Head of caudate nucleus (tissue), 42 donors: Measurements from ENCODE around the gene TMEM132D.
A peak's percentile ranks its signal among the peaks of the same experiment; 100 is the strongest.

Experiments
- DNase-seq, 42 donors: peaks; one replicate each; pipeline versions ENCODE4 v3.0.0 to v3.0.0-alpha.2; 2020 to 2021; ENCODE audit warnings: mixed read lengths in 7 of 42
- intact Hi-C: fragments of 100-400 bp; cut with DNase I; formaldehyde crosslinking; loops from one replicate; pipeline ENCODE4 v1.15.0; 2022

TMEM132D gene

DNA sequence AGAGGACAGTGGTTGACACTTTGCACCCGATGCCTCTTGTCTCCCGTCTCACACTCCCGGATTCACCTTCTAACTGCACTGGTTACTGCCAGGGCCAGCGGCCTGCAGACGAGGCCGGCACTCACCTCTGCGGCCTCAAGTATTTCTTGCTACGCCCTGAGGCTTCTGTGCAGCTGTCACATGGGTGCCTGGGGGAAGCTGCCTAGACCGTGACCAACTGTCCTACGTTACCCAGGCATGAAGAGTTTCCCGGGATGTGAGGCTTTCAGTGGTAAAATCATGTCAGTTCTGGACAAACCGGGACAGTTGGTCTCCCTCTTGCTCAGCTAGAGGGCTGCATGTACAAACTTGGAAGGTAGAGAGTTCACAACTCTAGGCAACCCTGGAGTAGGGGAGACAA is 776.1 kb downstream of the TMEM132D start:
- intact Hi-C loops, result no loop called here
- no peak for DNase-seq

DNA sequence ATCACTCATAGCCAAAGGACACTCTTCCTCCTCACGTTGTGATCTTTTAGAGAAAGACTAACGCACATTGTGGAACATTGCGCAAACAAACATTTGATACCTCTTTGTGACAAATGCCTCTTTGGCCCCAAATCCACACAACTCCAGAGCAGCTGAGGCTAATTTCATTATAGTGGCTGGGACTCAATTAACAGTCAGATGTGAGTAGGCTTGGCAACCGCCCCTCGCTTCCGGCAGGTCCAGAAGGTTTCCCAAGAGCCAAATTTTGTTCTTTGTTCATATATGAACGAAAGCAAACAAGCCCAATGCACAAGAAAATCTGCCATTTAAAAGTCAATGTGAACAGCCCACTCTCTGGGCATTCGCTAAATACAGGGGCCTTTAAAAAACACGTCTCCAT is 776.6 kb downstream of the TMEM132D start:
- DNase-seq, result no peak
- intact Hi-C loops, result no loop called here

DNA sequence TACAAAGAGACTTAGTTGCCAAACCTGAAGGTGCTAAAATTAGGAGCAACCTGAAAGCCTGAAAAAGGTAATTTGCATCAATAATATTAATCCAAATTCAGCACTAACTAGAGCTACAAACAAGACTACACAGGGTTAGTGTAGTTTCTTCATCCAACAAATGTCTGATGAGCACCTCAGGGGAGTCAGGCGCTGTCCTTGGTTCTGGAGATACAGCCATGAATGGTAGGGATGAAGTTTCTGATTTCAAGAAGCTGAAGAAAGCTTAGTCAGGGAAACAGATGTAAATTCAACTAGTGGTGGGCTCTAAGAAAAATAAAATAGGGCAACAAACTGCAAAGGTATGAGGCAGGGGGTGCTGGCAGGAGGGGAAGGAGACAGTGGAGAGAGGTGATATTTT is 784.3 kb downstream of the TMEM132D start:
- intact Hi-C loops, result no loop called here

DNA sequence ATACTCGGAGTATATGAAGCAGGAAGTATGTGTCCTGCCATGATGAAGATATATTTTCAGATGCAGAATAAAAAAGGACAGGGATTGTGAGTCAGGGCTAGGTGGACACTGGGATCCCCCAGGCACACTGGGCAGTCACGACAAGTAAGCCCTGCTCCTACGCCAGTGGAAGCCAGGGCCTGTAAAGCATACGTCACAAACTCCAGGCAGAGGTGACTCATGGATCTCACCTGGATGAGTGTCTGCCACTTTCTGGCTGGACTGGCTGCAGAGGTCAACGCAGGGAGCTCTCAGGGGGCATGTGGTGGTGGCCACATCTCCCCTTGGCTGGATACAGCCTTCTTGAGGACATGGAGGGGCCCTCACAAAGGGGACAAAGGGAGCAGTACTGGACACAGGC is 788.3 kb downstream of the TMEM132D start:
- intact Hi-C loops, result no loop called here
- DNase-seq, result no peak

More for the DNA sequence above, 784.3 kb downstream of the TMEM132D start:
- DNase-seq, result no peak

DNA sequence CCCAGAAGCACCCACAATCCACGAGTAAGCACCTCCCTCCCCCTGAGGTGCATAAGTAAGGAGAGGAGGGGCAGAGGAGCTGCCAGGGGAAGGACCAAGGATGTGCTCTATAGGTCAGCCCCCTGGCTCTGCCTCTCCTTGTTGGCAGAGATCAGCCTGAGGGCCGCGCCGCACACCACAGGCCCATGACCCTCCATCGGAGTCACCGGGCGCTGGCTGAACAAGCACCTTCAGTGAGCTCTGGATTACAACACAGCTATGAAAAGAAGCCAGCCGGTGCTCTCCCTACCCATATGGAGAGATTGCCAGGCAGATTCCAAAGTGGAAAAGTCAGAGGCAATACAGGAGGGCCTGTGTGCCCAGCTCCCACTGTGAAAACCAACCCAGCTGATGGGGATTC is 793.2 kb downstream of the TMEM132D start:
- intact Hi-C loops, result no loop called here
- no peak for DNase-seq

DNA sequence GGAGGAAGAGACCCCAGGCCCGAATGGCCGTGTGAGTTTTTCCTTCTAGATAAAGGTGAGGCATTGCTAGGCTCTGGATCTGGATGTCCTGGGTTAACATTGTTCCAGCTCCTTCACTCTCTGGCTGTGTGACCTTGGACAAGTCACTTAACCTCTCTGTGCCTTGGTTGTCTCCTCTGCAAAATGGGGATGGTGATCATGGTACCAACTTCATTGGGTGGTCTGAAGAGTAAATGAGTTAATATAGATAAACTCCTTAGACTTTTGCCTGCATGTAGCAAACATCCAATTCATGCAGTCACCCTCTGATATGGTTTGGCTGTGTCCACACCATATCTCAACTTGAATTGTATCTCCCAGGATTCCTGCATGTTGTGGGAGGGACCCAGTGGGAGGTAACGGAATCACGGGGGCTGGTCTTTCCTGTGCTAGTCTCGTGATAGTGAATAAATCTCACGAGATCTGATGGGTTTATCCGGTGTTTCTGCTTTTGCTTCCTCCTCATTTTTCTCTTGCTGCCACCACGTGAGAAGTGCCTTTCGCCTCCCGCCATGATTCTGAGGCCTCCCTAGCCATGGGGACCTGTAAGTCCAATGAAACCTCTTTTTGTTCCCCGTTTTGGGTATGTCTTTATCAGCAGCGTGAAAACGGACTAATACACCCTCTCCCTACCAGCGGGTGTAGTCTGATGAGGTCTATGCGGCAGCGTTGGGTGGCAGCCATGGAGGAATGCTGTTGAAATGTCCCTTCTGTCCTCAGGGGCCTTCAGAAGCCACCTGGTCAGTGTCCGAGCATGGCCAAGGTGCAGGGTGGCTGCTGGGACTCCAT is 794.4 kb downstream of the TMEM132D start:
- DNase-seq, result no peak
- intact Hi-C loops, result no loop called here

DNA sequence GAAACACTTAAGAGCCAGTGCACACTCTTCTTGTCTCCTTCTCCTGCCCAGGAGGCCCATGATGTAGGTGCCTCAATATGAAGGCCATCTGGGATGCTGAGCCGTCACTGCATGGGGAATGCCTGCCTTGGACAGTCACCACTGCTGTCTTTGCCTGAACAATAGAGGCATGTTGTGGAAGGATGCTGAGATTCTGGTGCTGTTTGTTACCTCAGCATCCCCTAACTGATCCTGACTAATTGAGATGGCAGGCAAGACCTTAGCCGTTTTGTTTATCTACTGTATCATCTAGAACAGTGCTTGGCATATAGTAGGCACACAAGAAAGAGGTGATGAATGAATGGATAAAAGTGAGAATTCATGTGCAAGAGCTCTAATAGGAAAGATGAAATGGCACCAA is 797.1 kb downstream of the TMEM132D start:
- intact Hi-C loops, result no loop called here
- DNase-seq, result no peak

DNA sequence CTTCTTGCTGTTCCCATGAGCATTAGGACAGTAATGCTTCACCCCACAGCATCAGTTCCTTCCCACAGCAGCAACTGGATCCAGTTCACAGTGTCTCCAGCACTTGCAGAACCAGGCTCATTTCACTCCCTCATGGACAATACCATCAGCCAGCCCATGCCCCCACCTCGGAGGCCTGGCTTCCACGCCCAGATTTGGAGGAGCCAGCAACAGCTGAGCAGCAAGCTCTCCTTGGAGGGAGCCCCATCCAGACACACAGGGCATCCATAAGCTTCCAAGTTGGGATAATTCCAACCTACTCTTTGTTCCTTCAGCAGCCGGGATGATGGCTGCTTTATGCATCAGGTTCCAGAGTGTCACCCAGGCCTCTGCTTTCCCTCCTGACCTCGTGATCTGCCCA is 800.6 kb downstream of the TMEM132D start:
- intact Hi-C loops, result no loop called here
- no peak for DNase-seq

DNA sequence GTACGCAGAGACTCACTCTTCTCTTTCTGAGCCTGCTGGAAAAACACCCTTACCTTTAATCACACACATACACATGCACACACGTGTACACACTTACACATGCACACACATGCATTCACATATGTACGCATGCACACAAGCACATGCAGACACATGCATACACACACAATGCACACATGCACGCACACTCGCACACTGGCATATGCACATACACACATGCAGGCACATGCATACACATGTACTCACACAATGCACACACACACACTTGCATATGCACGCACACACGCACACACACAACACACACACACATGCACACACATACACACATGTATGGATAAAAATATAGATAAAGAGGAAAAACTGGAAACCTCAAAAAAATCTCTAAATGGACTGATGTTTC is 801.6 kb downstream of the TMEM132D start:
- no peak for DNase-seq
- intact Hi-C loops, result no loop called here

DNA sequence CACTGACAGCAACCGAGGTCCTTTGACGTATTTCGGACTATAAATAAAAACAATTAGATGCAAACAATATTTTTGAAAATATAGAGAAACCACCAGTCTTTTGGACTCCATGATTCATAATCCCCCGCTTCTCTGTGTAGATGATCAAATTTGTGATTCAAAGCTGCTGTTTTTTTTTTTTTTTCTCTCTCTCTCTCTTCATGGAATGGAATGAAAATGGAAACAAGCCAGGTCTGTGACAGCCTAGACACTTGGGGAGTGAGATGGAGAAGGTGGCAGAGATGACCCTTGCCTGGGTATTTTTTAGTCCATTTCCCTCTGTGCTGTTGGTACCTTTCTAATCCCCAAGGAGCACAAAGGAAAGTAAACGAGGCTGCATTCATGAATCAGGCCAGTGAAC is 802.0 kb downstream of the TMEM132D start:
- DNase-seq, result peak in 1 of 42 donors; percentile 3
- intact Hi-C loops, result no loop called here

DNA sequence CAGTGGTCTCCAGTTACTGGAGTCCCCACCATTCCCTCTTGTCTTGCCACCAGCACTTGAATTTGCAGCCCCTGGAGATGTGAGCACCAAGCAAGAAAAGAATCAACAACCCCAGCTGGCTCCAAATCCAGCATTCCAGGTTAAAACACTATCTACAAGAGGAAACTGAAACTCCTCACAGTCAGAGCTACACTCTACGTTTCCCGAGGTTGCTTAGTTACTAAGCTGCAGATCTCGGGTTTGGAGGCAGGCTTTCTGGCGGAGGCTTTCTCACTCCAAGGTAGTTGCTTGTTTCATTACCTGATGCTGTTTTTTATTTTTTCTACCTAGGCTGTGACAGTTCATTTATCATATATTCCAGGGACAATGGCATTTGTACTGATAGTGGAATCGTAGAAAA is 802.4 kb downstream of the TMEM132D start:
- intact Hi-C loops, result no loop called here

DNA sequence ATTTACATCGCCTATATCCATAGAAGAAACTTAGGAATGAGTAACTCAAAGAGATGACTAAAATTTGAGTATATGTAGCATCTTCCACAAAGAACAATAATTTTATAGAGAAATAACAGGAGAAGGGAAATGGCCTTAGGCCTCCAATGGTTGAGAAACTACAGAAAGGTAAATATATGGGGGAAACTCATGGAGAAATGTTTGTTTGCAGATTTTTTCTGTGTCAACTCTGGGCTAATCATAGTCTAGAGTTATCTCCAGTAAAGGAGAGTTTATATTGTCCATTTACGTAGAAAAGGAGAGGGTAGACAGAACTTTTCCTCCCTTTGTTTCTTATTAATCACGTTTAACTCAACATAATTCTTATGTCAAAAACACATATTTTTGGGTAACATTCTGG is 806.4 kb downstream of the TMEM132D start:
- intact Hi-C loops, result no loop called here
- DNase-seq, result no peak

More for the DNA sequence above, 802.4 kb downstream of the TMEM132D start:
- DNase-seq, result peak in 30 of 42 donors; percentile 1 to 82 (median 45)

DNA sequence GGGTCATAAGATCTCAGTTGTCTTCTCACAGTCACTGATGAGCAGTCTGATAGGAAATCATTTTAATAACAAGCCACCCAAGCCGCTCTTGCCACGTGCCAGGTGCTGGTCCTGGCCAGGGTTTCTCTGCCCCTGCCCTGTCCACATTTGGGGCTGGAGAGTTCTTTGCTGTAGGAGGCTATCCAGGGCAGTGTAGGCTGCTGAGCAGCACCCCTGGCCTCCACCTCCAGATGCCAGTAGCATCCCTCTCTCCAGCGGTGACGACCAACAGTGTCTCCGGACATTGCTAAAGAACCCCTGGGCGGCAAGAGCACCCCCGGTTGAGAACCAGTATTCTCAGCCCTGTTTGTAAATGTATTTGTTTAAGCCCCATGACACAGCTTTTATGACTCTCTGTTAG is 806.9 kb downstream of the TMEM132D start:
- DNase-seq, result no peak
- intact Hi-C loops, result no loop called here

DNA sequence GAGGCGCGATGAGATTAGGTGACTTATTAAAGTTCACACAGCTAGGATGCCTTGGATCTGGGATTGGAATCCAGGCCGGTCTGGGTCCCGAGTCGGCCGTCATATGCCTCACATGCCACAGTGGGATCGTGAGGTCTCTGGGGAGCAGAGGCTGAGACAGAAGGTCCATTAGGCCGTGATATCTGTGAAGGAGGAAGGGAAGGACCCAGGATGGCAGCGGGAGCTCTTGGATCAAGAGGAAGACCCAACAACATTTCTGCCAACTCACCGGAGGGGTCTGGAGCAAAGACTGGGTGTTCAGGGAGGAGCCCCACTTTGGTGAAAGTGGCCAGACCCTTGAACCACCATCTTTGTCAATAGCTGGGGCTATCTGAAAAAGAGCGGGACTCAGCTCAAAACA is 807.6 kb downstream of the TMEM132D start:
- DNase-seq, result no peak
- intact Hi-C loops, result no loop called here

DNA sequence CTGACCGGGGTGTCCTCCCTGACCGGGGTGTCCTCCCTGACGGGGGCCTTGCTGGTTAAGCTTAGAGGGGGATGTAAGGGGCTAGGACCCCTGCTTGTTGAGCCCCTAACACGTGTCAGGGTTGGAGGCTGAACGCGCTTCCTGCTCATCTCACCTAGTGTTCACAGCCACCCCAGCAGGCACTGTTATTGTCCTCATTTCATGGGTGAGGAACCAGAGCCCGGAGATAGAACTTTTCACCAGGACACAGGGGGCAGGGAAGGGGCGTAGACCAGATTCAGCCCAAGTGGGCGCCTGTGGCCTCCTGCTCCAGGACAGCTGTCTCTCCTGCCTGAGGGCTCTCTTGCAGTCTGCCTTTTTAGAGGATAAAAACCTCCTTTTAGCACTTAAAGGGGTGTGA is 814.2 kb downstream of the TMEM132D start:
- peak in 1 of 42 donors; percentile 17 for DNase-seq
- intact Hi-C loops, result no loop called here

DNA sequence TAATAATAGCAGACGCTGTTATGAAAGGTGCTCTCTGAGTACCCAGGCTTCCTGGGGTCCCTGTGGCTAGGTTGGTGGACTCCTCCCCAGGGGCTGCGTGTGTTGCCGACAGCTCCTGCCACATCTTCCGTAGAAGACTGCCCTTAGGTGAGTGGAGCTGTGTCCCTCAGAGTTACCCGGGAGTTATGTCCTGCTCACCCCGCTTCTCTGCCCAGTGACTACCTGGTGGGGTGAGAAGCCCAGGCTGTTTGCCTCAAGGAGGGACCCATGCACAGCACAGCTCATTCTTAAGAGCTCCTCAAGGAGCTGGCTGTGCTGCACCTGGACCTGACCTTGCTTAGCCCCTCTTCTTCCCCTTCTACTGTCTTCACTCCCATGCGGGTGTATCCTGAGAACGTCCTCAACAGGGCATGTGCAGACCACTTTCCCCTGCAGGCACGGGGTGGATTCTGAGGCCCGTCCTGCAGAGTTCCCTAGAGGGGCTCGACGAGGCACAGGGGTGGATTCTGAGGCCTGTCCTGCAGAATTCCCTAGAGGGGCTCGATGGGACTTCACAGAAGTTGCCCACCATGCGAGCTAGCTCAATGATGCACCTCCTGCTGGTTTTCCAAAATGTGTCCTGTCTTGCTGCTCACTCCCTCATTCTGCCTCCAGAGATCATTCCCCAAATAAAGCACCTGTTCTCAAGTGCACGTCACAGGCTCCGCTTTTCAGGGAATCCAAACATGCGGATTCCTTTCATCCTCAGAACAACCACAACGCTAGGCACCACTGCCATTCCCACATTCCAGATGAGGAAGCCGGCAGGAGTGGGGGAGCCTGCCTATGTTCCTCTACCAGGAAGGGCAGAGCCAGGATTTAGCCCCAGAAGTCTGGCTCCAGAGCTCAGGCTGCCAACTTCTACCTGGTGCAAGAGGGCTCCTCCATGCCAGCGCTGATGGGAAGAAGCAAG is 818.7 kb downstream of the TMEM132D start:
- peak in 1 of 42 donors; percentile 33 for DNase-seq
- intact Hi-C loops, result no loop called here

DNA sequence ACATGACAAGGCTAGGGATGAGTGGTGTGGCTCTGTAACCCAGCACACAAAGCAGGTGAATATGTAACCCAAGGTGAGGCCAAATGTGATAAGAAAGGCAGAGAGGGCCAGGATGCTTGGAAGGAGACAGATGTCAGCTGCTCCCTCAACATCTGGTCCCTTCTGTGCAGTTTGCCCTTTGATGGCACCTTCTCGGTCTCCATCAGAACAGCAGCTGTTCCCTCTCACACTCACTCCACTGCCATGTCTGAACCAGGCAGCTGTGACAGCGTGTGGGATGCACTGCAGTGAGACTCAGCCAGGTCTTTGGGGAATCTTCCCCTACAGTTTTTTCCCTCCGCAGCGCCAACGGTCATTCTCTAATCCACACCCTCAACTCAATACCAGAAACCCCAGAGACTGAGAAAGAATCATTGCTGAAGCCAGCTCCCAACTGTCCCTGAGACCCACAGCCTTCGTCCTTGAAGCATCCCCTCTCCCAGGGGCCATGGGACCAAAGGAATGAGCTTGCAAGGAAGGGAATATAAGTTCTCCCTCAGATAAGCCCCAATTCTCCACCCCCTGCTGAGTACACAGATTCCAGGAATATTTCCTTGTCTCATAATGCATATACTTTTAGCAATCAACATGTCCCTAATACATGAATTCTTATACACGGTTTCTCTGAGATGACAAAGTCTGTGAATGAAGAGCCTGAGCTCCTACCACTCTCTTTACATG is 820.5 kb downstream of the TMEM132D start:
- intact Hi-C loops, result no loop called here
- DNase-seq, result peak in 1 of 42 donors; percentile 32

DNA sequence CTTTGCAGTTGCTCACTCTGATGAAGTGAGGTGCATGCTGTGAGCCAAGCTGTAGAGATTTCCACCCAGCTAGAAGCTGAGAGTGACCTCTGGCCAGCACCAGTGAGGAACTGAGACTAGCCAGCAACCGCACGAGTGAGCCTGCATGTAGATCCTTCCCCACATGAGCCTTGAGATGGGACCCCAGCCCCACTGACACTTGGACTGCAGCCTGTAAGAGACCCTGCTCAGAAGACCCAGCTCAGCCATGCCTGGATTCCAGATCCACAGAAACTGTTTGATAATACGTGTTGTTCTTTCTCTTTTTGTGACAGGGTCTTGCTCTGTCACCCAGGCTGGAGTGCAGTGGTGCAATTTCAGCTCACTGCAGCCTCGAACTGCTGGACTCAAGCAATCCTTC is 821.4 kb downstream of the TMEM132D start:
- intact Hi-C loops, result no loop called here
- DNase-seq, result peak in 1 of 42 donors; percentile 25

DNA sequence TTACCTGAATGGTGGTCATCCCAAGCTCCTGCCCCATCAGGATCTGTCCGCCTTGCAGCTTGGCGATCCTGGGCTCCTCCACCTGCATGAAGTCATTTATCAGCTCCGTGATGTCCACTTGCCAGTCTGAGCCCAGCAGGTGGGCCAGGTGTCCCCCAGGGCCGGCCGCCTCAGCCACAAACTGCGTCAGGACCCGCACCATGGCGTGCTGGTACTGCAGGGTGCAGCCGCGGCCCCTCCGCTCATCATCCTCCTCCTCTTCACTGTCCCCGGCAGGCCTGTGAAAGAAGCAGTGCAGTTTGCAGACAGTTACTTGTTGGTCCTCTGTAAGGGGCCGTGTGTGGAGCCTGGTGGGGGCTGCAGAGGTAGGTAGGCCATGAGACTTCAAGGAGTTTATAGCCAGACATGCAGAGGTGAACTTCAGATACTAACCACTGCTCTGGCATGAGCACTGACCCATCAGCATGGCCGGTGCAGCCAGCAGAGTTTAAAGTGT is 822.0 kb downstream of the TMEM132D start:
- intact Hi-C loops, result no loop called here
- DNase-seq, result no peak
